H9 (cell line): ENCODE measurements around the gene ATP4A. TPM values are rescaled to one million over a fixed set of nuclear protein-coding genes. Genes with fewer than 3 reads are reported as not detected.

Experiments
- DNase-seq: peaks from one replicate; pipeline ENCODE4 v3.0.0-alpha.2; 2017
- H2AFZ ChIP-seq: one replicate; pipeline ENCODE4 v1.6.1; 2013; ENCODE audit warnings: mild to moderate bottlenecking, low read length, control low read depth, moderate library complexity
- H2AK5ac ChIP-seq: 2 replicates; pipeline ENCODE4 v1.6.1; 2013; ENCODE audit warnings: low read length, control low read depth, mixed read lengths; ENCODE audit not compliant: insufficient read length
- H2BK120ac ChIP-seq: one replicate; pipeline ENCODE4 v1.6.1; 2013; ENCODE audit warnings: low read depth, mild to moderate bottlenecking, low read length, control low read depth, inconsistent platforms; ENCODE audit not compliant: poor library complexity, severe bottlenecking
- H2BK12ac ChIP-seq: 2 replicates; pipeline ENCODE4 v1.6.1; 2013; ENCODE audit warnings: low read length, control low read depth, mixed read lengths, low read depth; ENCODE audit not compliant: insufficient read length
- H2BK15ac ChIP-seq: 2 replicates; pipeline ENCODE4 v1.6.1; 2013; ENCODE audit warnings: low read depth, low read length, control low read depth
- H2BK20ac ChIP-seq: one replicate; pipeline ENCODE4 v1.6.1; 2013; ENCODE audit warnings: low read depth, mild to moderate bottlenecking, low read length, control low read depth, inconsistent platforms; ENCODE audit not compliant: poor library complexity, severe bottlenecking
- H2BK5ac ChIP-seq: 2 replicates; pipeline ENCODE4 v1.6.1; 2013; ENCODE audit warnings: low read length, control low read depth, mixed read lengths; ENCODE audit not compliant: insufficient read length
- H3K14ac ChIP-seq: 2 replicates; pipeline ENCODE4 v1.6.1; 2013; ENCODE audit warnings: low read length, control low read depth; ENCODE audit not compliant: insufficient read depth
- H3K18ac ChIP-seq: 2 replicates; pipeline ENCODE4 v1.6.1; 2013; ENCODE audit warnings: low read depth, mild to moderate bottlenecking, mixed read lengths, low read length, control low read depth; ENCODE audit not compliant: insufficient read length
- H3K23ac ChIP-seq: 2 replicates; pipeline ENCODE4 v1.6.1; 2013; ENCODE audit warnings: low read length, control low read depth, mixed read lengths, low read depth; ENCODE audit not compliant: insufficient read length
- H3K23me2 ChIP-seq: 2 replicates; pipeline ENCODE4 v1.6.1; 2013; ENCODE audit warnings: low read depth, mild to moderate bottlenecking, mixed read lengths, low read length, control low read depth; ENCODE audit not compliant: insufficient read length, poor library complexity, severe bottlenecking
- H3K27ac ChIP-seq: 2 replicates; pipeline ENCODE4 v1.5.1; 2013; ENCODE audit warnings: low read length, control low read depth, mixed read lengths, low read depth; ENCODE audit not compliant: insufficient read length
- H3K27me3 ChIP-seq: 2 replicates; pipeline ENCODE4 v1.6.1; 2013; ENCODE audit warnings: low read length, control low read depth, inconsistent platforms; ENCODE audit not compliant: insufficient read depth
- H3K4ac ChIP-seq: 2 replicates; pipeline ENCODE4 v1.6.1; 2013; ENCODE audit warnings: low read depth, mild to moderate bottlenecking, control low read depth, inconsistent platforms, low read length, moderate library complexity
- H3K4me1 ChIP-seq: 2 replicates; pipeline ENCODE4 v1.6.1; 2013; ENCODE audit warnings: low read length, control low read depth, inconsistent platforms; ENCODE audit not compliant: insufficient read depth
- H3K4me2 ChIP-seq: 2 replicates; pipeline ENCODE4 v1.6.1; 2013; ENCODE audit warnings: low read length, control low read depth, mixed read lengths; ENCODE audit not compliant: insufficient read length, insufficient read depth
- H3K56ac ChIP-seq: 2 replicates; pipeline ENCODE4 v1.6.1; 2013; ENCODE audit warnings: low read depth, mild to moderate bottlenecking, mixed read lengths, low read length, control low read depth; ENCODE audit not compliant: insufficient read length
- H3K79me1 ChIP-seq: 2 replicates; pipeline ENCODE4 v1.6.1; 2013; ENCODE audit warnings: low read depth, mild to moderate bottlenecking, moderate library complexity, low read length, control low read depth, inconsistent platforms; ENCODE audit not compliant: insufficient read depth, poor library complexity, severe bottlenecking
- H3K79me2 ChIP-seq: 2 replicates; pipeline ENCODE4 v1.6.1; 2013; ENCODE audit warnings: low read length, control low read depth, inconsistent platforms; ENCODE audit not compliant: insufficient read depth
- H3K9ac ChIP-seq: 2 replicates; pipeline ENCODE4 v1.6.1; 2013; ENCODE audit warnings: low read length, control low read depth, mixed read lengths; ENCODE audit not compliant: insufficient read length; ENCODE audit errors: extremely low read depth
- H3K9me3 ChIP-seq: one replicate; pipeline ENCODE4 v1.6.1; 2013; ENCODE audit warnings: low read depth, low read length, inconsistent platforms; ENCODE audit not compliant: control insufficient read depth
- H3T11ph ChIP-seq: one replicate; pipeline ENCODE4 v1.6.1; 2013; ENCODE audit warnings: mild to moderate bottlenecking, low read length, control low read depth, inconsistent platforms
- H4K20me1 ChIP-seq: one replicate; pipeline ENCODE4 v1.6.1; 2013; ENCODE audit not compliant: control insufficient read depth, insufficient read length, insufficient read depth
- H4K5ac ChIP-seq: 2 replicates; pipeline ENCODE4 v1.6.1; 2013; ENCODE audit warnings: low read depth, mild to moderate bottlenecking, mixed read lengths, low read length, control low read depth; ENCODE audit not compliant: insufficient read length
- H4K8ac ChIP-seq: replicated peaks from 2 replicates; pipeline ENCODE4 v1.6.1; 2013; ENCODE audit warnings: low read length, control low read depth, mixed read lengths, low read depth; ENCODE audit not compliant: insufficient read length
- H4K91ac ChIP-seq: 2 replicates; pipeline ENCODE4 v1.6.1; 2013; ENCODE audit warnings: low read depth, mild to moderate bottlenecking, moderate library complexity, mixed read lengths, low read length, control low read depth; ENCODE audit not compliant: insufficient read length
- H3K27ac Mint-ChIP-seq, 3 experiments: 2 replicates in 2 of 3; 3 replicates in 1 of 3; pipeline ENCODE4 v1.8.0; 2020 to 2021; ENCODE audit warnings: mixed read lengths in 3 of 3, mild to moderate bottlenecking in 1 of 3, moderate library complexity in 1 of 3
- H3K27me3 Mint-ChIP-seq: 2 replicates; pipeline ENCODE4 v1.8.0; 2021; ENCODE audit warnings: low read depth, mild to moderate bottlenecking, moderate library complexity, mixed read lengths
- H3K36me3 Mint-ChIP-seq, 3 experiments: 2 replicates in 2 of 3; 3 replicates in 1 of 3; pipeline ENCODE4 v1.8.0; 2020 to 2021; ENCODE audit warnings: low read depth in 3 of 3, mixed read lengths in 3 of 3; ENCODE audit not compliant: insufficient read depth in 1 of 3
- H3K4me1 Mint-ChIP-seq, 2 experiments: 2 replicates each; pipeline ENCODE4 v1.8.0; 2020; ENCODE audit warnings: mixed read lengths in 2 of 2
- H3K4me3 Mint-ChIP-seq, 2 experiments: 2 replicates in 1 of 2; 3 replicates in 1 of 2; pipeline ENCODE4 v1.8.0; 2020 to 2021; ENCODE audit warnings: mild to moderate bottlenecking in 2 of 2, mixed read lengths in 2 of 2, moderate library complexity in 1 of 2
- H3K9me3 Mint-ChIP-seq, 2 experiments: 2 replicates in 1 of 2; 3 replicates in 1 of 2; pipeline ENCODE4 v1.8.0; 2020; ENCODE audit warnings: mild to moderate bottlenecking in 2 of 2, mixed read lengths in 2 of 2, moderate library complexity in 1 of 2
- CTCF ChIP-seq: fragments of 200-600 bp; sonication (generic); conservative IDR thresholded peaks from 3 replicates; pipeline ENCODE4 v1.8.0; 2021; ENCODE audit warnings: antibody characterized with exemption, mild to moderate bottlenecking
- WGBS: extraction: QIAGEN DNeasy Blood & Tissue Kit; methylation state at CpG from one replicate; pipeline ENCODE4 v1.1.7; 2013; ENCODE audit warnings: missing lambda C conversion rate, low lambda C conversion rate, mixed read lengths; ENCODE audit not compliant: insufficient read length; ENCODE audit errors: extremely low coverage; 5-methylcytosine and 5-hydroxymethylcytosine counted together
- total RNA-seq: library from RNA; stranded (reverse); gene quantifications from 2 replicates; pipeline ENCODE4 v1.2.1, GENCODE V29; 2021

ATP4A gene
- total RNA-seq, 1 experiment from 2014 or later: 0.24 TPM

GRCh38 chr19:35528218-35529038 lies 35.0 kb downstream of the ATP4A start, which contains the start of gene SBSN:
Gene SBSN (minus strand): TSS chr19:35528311. CDS start chr19:35528281, 30 bp downstream.
- Histone ChIP-seq H3K14ac (no peak within 1 kb of the TSS), H3K18ac (no peak within 1 kb of the TSS), H4K8ac (no peak within 1 kb of the TSS), H3K4me1 (peaks cover 5% of the 10 kb centered on the region; the same call in 1 of the 2 replicates), H2BK15ac (no peak within 1 kb of the TSS), H3K4me2 (no peak within 1 kb of the TSS), H3K56ac (no peak within 1 kb of the TSS), H3K23ac (no peak within 1 kb of the TSS), H4K91ac (no peak within 1 kb of the TSS), H3K9ac (no peak within 1 kb of the TSS), H3T11ph (no peak within 1 kb of the TSS), H2BK12ac (no peak within 1 kb of the TSS), H2AFZ (no peak within 1 kb of the TSS), H4K20me1 (no peaks in the 10 kb centered on the region), H3K79me2 (no peaks in the 10 kb centered on the region), H2BK120ac (no peak within 1 kb of the TSS), H3K4ac (no peak within 1 kb of the TSS), H3K27me3 (no peaks in the 10 kb centered on the region), H3K27ac (no peak within 1 kb of the TSS), H3K9me3 (no peaks in the 10 kb centered on the region), H3K79me1 (no peaks in the 10 kb centered on the region), H2BK20ac (no peak within 1 kb of the TSS), H4K5ac (no peak within 1 kb of the TSS), H3K23me2 (peaks cover 7% of the 10 kb centered on the region), H2BK5ac (no peak within 1 kb of the TSS), H2AK5ac (no peak within 1 kb of the TSS)
- no CpG with 5 or more reads among the region's 11 CpGs for WGBS
- H3K27me3 Mint-ChIP-seq: peaks cover 72% of the 10 kb centered on the region
- H3K4me3 Mint-ChIP-seq: no peak within 1 kb of the TSS; a peak in 1 of 5 replicates
- no peak within 1 kb of the TSS for H3K27ac Mint-ChIP-seq
- H3K36me3 Mint-ChIP-seq: no peaks in the 10 kb centered on the region; a peak in 2 of 7 replicates
- peaks cover 20 to 26% of the 10 kb centered on the region in 2 experiments for H3K4me1 Mint-ChIP-seq
- DNase-seq: no peak
- no peaks in the 10 kb centered on the region; a peak in 1 of 5 replicates for H3K9me3 Mint-ChIP-seq
- no peak for TF ChIP-seq CTCF
